Measurements from ENCODE around the gene RTN4IP1.

- no peak for TF ChIP-seq CTCF (IDR thresholded peaks at IDR 0.05; ENCODE audit: low read length)
- no peak for TF ChIP-seq EZH2 (IDR thresholded peaks at IDR 0.05; ENCODE audit: borderline replicate concordance, low read length)
Observed at GRCh38 chr6:106619223-106619622, 10.1 kb downstream of the RTN4IP1 start.
